ENCODE measurements around the gene SRMS.

Gene SRMS

GRCh38 chr20:63552481-63553249 lies 5.1 kb upstream of the SRMS start:
- H3K4me3 ChIP-seq (ENCODE audit: low read depth, low read length): no peak overlapping the region; the same call in 1 of the 2 replicates
- TF ChIP-seq CTCF (IDR thresholded peaks at IDR 0.05; ENCODE audit: insufficient read depth, low read depth, low read length, missing control alignments): no peak
- DNase-seq (ENCODE audit: low read depth): peak; percentile 87

GRCh38 chr20:63551068-63551467 lies 3.5 kb upstream of the SRMS start:
- no peak for DNase-seq (ENCODE audit: low read depth)
- no peak overlapping the region for H3K4me3 ChIP-seq (ENCODE audit: low read depth, low read length)
- no peak for TF ChIP-seq CTCF (IDR thresholded peaks at IDR 0.05; ENCODE audit: insufficient read depth, low read depth, low read length, missing control alignments)

GRCh38 chr20:63549679-63550282 lies 2.2 kb upstream of the SRMS start:
- DNase-seq (ENCODE audit: low read depth): no peak
- no peak overlapping the region for H3K4me3 ChIP-seq (ENCODE audit: low read depth, low read length)
- TF ChIP-seq CTCF (IDR thresholded peaks at IDR 0.05; ENCODE audit: insufficient read depth, low read depth, low read length, missing control alignments): no peak

- no peak for TF ChIP-seq CTCF (IDR thresholded peaks at IDR 0.05; ENCODE audit: insufficient read depth, low read depth, low read length, missing control alignments)
- DNase-seq (ENCODE audit: low read depth): no peak
- H3K4me3 ChIP-seq (ENCODE audit: low read depth, low read length): no peak overlapping the region
Measured at GRCh38 chr20:63549019-63549418, 1.5 kb upstream of the SRMS start.

- TF ChIP-seq CTCF (IDR thresholded peaks at IDR 0.05; ENCODE audit: insufficient read depth, low read depth, low read length, missing control alignments): no peak
- no peak for DNase-seq (ENCODE audit: low read depth)
- no peak overlapping the region for H3K4me3 ChIP-seq (ENCODE audit: low read depth, low read length)
Measured at GRCh38 chr20:63548542-63548941, 993 bp upstream of the SRMS start.

GRCh38 chr20:63546956-63547724 lies 409 bp downstream of the SRMS start:
- H3K4me3 ChIP-seq (ENCODE audit: low read depth, low read length): no peak overlapping the region
- no peak for DNase-seq (ENCODE audit: low read depth)
- TF ChIP-seq CTCF (IDR thresholded peaks at IDR 0.05; ENCODE audit: insufficient read depth, low read depth, low read length, missing control alignments): no peak

Data from GM12865 (cell line).